Lower leg skin (tissue), 4 donors: Measurements from ENCODE around the gene ZC3H7B. TPM values are rescaled to one million over a fixed set of nuclear protein-coding genes. Genes with fewer than 3 reads are reported as not detected.

ENCODE experiments used
- DNase-seq, 2 donors: peaks; one replicate each; pipeline ENCODE4 v3.0.0-alpha.2; 2019; ENCODE audit warnings: low spot score in 2 of 2
- H3K4me3 ChIP-seq: fragments of 200-600 bp; sonication (generic); 2 replicates; pipeline ENCODE4 v1.5.1; 2017; ENCODE audit warnings: mild to moderate bottlenecking, low read depth; ENCODE audit not compliant: poor library complexity, severe bottlenecking
- CTCF ChIP-seq, 3 donors: fragments of 450-650 bp; IDR thresholded peaks; one replicate each; pipeline ENCODE4 v1.5.1; 2016; ENCODE audit warnings: antibody characterized with exemption in 3 of 3, mild to moderate bottlenecking in 3 of 3, moderate library complexity in 2 of 3
- POLR2A ChIP-seq, 2 donors: fragments of 450-650 bp; IDR thresholded peaks; one replicate each; pipeline ENCODE4 v1.6.1; 2016 to 2017; ENCODE audit warnings: antibody characterized with exemption in 2 of 2, mild to moderate bottlenecking in 1 of 2, moderate library complexity in 1 of 2
- WGBS, 2 donors: methylation state at CpG; one replicate each; pipeline ENCODE4 v1.1.5; 2018; 5-methylcytosine and 5-hydroxymethylcytosine counted together
- intact Hi-C: fragments of 100-400 bp; cut with DNase I; formaldehyde crosslinking; loops from one replicate; pipeline ENCODE4 v1.15.0; 2023; ENCODE audit warnings: low total_unique reads
- microRNA-seq, 2 donors: library from miRNA; unstranded; fragments of <30 nt; microRNA quantifications; one replicate each; pipeline ENCODE4, GENCODE V29; 2016; ENCODE audit warnings: borderline replicate concordance in 2 of 2, borderline number of aligned reads in 1 of 2
- total RNA-seq, 4 donors: library from RNA; depleted of rRNA; stranded (reverse); fragments of >200 nt; gene quantifications; one replicate each; pipeline ENCODE4 v1.1.0, GENCODE V29; 2016

Gene ZC3H7B
- total RNA-seq, 4 donors from 2014 or later: 19.9 to 39.9 (median 31.2) TPM

GRCh38 chr22:41405588-41405987, 104.3 kb downstream of the ZC3H7B start:
- 86 to 91% methylated on average over 8 of the region's 8 CpGs for WGBS, 2 donors
- intact Hi-C loops: no loop called here
- no peak overlapping the region for H3K4me3 ChIP-seq
- no peak for DNase-seq
- TF ChIP-seq POLR2A (IDR thresholded peaks at IDR 0.05) (no peak), CTCF (IDR thresholded peaks at IDR 0.05) (no peak)

GRCh38 chr22:41406410-41406809, 105.1 kb downstream of the ZC3H7B start:
- TF ChIP-seq POLR2A (IDR thresholded peaks at IDR 0.05) (no peak), CTCF (IDR thresholded peaks at IDR 0.05) (no peak)
- DNase-seq: no peak
- no peak overlapping the region for H3K4me3 ChIP-seq
- intact Hi-C loops: no loop called here

GRCh38 chr22:41407433-41407832, 106.1 kb downstream of the ZC3H7B start:
- intact Hi-C loops: no loop called here
- no peak for DNase-seq
- H3K4me3 ChIP-seq: no peak overlapping the region
- WGBS, 2 donors: 84 to 87% methylated on average over 3 of the region's 3 CpGs
- TF ChIP-seq POLR2A (IDR thresholded peaks at IDR 0.05) (no peak), CTCF (IDR thresholded peaks at IDR 0.05) (no peak)

GRCh38 chr22:41408665-41409064, 107.3 kb downstream of the ZC3H7B start:
- no peak for DNase-seq
- TF ChIP-seq POLR2A (IDR thresholded peaks at IDR 0.05) (no peak), CTCF (IDR thresholded peaks at IDR 0.05) (no peak)
- intact Hi-C loops: no loop called here
- no peak overlapping the region for H3K4me3 ChIP-seq
- 83 to 85% methylated on average over 8 of the region's 8 CpGs for WGBS, 2 donors

Small RNA genes within 50 kb of the gene (microRNA-seq; reads per million reads assigned to microRNA genes)
- gene MIR6889: 0 reads per million in 2 donors

Other genes starting within 250 kb of the ZC3H7B start
- 10 to 100 TPM; 72.4 to 86.9 (median 74.9) TPM for gene EP300, start 208.9 kb upstream of the ZC3H7B start, total RNA-seq
- 10 to 100 TPM in 3 of 4 donors, 1 to 10 TPM in 1; 6.3 to 20.9 (median 16.8) TPM for gene L3MBTL2, start 96.2 kb upstream of the ZC3H7B start, total RNA-seq
- 10 to 100 TPM; 10.5 to 16.3 (median 11.5) TPM for gene CHADL, start 60.6 kb upstream of the ZC3H7B start, total RNA-seq
- 100 to 1,000 TPM; 119 to 150 (median 121) TPM for gene RANGAP1, start 15.3 kb upstream of the ZC3H7B start, total RNA-seq
- gene TEF, start 80.4 kb downstream of the ZC3H7B start, total RNA-seq: 10 to 100 TPM; 27.3 to 56.1 (median 42.8) TPM
- gene TOB2, start 145.3 kb downstream of the ZC3H7B start, total RNA-seq: 10 to 100 TPM; 31.5 to 45.9 (median 37.9) TPM
- 10 to 100 TPM; 44.1 to 51.9 (median 45.4) TPM for gene PHF5A, start 167.2 kb downstream of the ZC3H7B start, total RNA-seq
- 100 to 1,000 TPM in 1 of 4 donors, 10 to 100 TPM in 3; 64.0 to 103 (median 83.1) TPM for gene ACO2, start 167.6 kb downstream of the ZC3H7B start, total RNA-seq
- 10 to 100 TPM in 3 of 4 donors, 1 to 10 TPM in 1; 8.7 to 19.7 (median 16.4) TPM for gene POLR3H, start 242.9 kb downstream of the ZC3H7B start, total RNA-seq